Measurements from ENCODE around the gene YIPF5. TPM values are rescaled to one million over a fixed set of nuclear protein-coding genes. Genes with fewer than 3 reads are reported as not detected.

YIPF5 gene
- total RNA-seq, 1 donor from 2014 or later, result 46.4 TPM

- Histone ChIP-seq H3K36me3 (no peaks in the 10 kb centered on the region), H3K27ac (peak overlapping the region; percentile 10), H3K4me3 (peak overlapping the region; percentile 26), H3K4me1 (peaks cover 40% of the 10 kb centered on the region), H3K27me3 (ENCODE audit: low read depth) (no peaks in the 10 kb centered on the region), H3K9me3 (no peaks in the 10 kb centered on the region)
- DNase-seq, result no peak
- TF ChIP-seq CTCF (IDR thresholded peaks at IDR 0.05), result peak; percentile 50
- ATAC-seq, result peak; percentile 83 to 84
- intact Hi-C loops (cut with DNase I), result no loop called here
Measured at GRCh38 chr5:144191998-144192397, 21.5 kb upstream of the YIPF5 start.

GRCh38 chr5:144191531-144191930, 21.1 kb upstream of the YIPF5 start:
- H3K27me3 ChIP-seq (ENCODE audit: low read depth), result no peaks in the 10 kb centered on the region
- H3K4me1 ChIP-seq, result peaks cover 41% of the 10 kb centered on the region

GRCh38 chr5:144189800-144190429, 19.5 kb upstream of the YIPF5 start:
- TF ChIP-seq CTCF (IDR thresholded peaks at IDR 0.05), result no peak
- DNase-seq (peak; percentile 45), ATAC-seq (peak; percentile 69 to 82)
- Histone ChIP-seq H3K27me3 (ENCODE audit: low read depth) (no peaks in the 10 kb centered on the region), H3K4me1 (peaks cover 41% of the 10 kb centered on the region), H3K36me3 (no peaks in the 10 kb centered on the region), H3K4me3 (no peak overlapping the region), H3K27ac (no peak overlapping the region), H3K9me3 (no peaks in the 10 kb centered on the region)
- intact Hi-C loops (cut with DNase I), result no loop called here

More at GRCh38 chr5:144191531-144191930, 21.1 kb upstream of the YIPF5 start:
- Histone ChIP-seq H3K27ac (peak overlapping the region; percentile 10), H3K36me3 (no peaks in the 10 kb centered on the region), H3K9me3 (no peaks in the 10 kb centered on the region), H3K4me3 (peak overlapping the region; percentile 26)
- no peak for TF ChIP-seq CTCF (IDR thresholded peaks at IDR 0.05)
- intact Hi-C loops (cut with DNase I), result no loop called here
- DNase-seq (no peak), ATAC-seq (no peak)

- intact Hi-C loops (cut with DNase I), result no loop called here
- TF ChIP-seq CTCF (IDR thresholded peaks at IDR 0.05), result no peak
- H3K4me1 ChIP-seq, result peaks cover 41% of the 10 kb centered on the region
- ATAC-seq (peak; percentile 72 to 74), DNase-seq (peak; percentile 76)
- no peaks in the 10 kb centered on the region for H3K36me3 ChIP-seq
- H3K27ac ChIP-seq, result peak overlapping the region; percentile 59
- no peak overlapping the region for H3K4me3 ChIP-seq
- H3K9me3 ChIP-seq, result no peaks in the 10 kb centered on the region
- no peaks in the 10 kb centered on the region for H3K27me3 ChIP-seq (ENCODE audit: low read depth)
Measured at GRCh38 chr5:144187699-144188294, 17.3 kb upstream of the YIPF5 start.

- Histone ChIP-seq H3K9me3 (no peaks in the 10 kb centered on the region), H3K27ac (no peak overlapping the region), H3K36me3 (no peaks in the 10 kb centered on the region), H3K4me1 (peaks cover 15% of the 10 kb centered on the region), H3K4me3 (no peak overlapping the region), H3K27me3 (ENCODE audit: low read depth) (no peaks in the 10 kb centered on the region)
- ATAC-seq (no peak), DNase-seq (no peak)
- peak; percentile 68 for TF ChIP-seq CTCF (IDR thresholded peaks at IDR 0.05)
- intact Hi-C loops (cut with DNase I), result no loop called here
Measured at GRCh38 chr5:144183254-144183889, 12.9 kb upstream of the YIPF5 start.
